GM10847 (cell line): ENCODE results near the gene CDC42BPB.

Experiments
- POLR2A ChIP-seq: IDR thresholded peaks from 2 replicates; pipeline ENCODE4 v1.6.1; 2011; ENCODE audit not compliant: insufficient read length; ENCODE audit errors: extremely low read depth

Gene CDC42BPB

GRCh38 chr14:103020271-103021170, 36.8 kb downstream of the CDC42BPB start:
- TF ChIP-seq POLR2A = no peak

DNA sequence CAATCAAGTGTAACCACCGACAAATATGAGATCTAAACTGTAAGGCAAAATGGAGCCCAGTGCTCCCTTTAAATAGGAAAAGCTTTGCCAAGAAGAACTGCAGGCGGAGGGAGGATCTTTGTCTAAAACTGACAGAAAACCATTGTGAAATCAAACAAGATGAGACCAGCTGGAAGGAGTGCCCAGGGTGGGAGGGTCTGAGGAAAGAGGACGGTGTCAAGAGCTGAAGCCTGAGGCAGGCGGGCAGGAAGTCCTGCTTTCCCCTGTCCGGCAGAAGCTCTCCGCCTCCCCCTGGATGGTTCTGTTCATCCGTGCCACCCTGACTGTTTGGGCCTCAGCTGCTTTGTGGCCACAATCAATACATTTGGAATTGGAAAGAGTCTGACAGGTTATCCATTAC, 37.5 kb downstream of the CDC42BPB start:
- TF ChIP-seq POLR2A = no peak

GRCh38 chr14:103019236-103019635, 38.1 kb downstream of the CDC42BPB start:
- TF ChIP-seq POLR2A = no peak

DNA sequence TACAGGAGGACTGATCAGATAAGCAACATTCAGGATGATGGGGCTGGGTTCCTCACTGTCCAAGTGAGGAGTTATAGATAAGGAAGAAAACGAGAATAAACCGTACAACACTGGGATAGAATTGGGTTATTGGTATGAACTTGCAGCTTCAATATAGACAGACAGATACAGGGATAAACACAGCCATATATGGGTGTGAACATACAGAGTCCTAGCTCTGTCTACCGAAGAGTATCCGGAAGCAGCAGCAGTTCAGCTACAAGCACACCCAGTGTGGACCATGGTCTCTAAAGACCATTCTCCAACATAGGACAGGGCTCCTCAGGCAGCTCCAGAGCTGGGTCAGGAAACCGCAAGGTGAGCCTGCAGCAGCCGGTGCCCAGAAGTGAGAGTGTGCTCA, 40.8 kb downstream of the CDC42BPB start:
- TF ChIP-seq POLR2A = no peak

DNA sequence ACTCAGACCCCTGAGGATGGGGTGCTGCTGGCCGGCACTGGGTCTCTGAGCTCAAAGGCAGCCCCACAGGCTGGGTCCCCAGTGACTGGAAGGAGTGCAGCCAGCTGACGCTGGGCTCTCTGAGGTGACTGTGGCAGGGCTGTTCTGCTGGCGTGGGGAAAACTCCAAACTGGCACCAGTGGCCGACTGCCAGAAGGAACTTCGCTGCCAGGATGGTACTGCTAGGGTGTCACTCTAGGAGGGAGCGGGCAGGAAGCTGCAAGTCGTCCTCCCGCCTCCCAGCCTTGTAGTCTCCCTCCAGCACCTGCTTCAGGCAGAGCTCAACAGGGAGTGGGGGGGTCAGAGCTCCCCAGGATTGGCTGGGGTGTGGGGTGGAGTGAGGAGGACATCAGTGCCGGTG, 41.3 kb downstream of the CDC42BPB start:
- TF ChIP-seq POLR2A = no peak

- TF ChIP-seq POLR2A = no peak
Measured at GRCh38 chr14:103015426-103015825, 41.9 kb downstream of the CDC42BPB start.

DNA sequence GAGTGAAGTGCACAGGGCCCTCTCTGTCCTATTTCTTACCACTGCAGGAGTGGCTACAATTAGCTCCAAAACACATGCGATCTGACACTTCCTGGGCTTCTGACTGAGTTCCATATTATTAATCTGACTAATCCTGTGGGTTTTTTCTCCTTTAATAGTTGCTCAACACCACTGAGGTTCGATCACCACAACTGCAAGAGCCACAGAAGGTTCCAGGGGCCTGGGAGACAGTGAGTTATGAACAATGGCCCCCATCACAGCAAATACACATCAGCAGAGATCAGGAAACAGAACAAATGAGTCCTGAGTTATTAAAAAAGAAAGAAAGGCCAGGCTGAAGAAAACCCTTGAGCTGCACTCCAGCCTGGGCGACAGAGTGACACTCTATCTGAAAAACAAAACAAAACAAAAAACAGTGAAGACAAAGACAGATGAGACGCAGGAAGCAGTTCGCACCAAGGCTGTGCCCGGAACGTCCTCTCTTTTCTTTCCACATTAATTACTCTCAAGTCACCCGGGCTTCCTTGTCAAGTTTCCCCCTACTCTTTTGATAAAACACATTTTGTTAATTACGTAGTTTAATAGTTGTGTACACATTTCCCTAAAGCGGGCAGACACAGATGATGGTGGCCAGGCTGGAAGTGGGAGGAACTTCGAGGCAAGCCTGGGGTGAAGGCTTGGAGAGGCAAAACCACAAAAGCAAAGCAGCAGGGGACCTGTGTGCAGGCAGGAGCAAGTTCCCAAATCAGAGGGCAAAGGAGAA, 42.7 kb downstream of the CDC42BPB start:
- no peak for TF ChIP-seq POLR2A

DNA sequence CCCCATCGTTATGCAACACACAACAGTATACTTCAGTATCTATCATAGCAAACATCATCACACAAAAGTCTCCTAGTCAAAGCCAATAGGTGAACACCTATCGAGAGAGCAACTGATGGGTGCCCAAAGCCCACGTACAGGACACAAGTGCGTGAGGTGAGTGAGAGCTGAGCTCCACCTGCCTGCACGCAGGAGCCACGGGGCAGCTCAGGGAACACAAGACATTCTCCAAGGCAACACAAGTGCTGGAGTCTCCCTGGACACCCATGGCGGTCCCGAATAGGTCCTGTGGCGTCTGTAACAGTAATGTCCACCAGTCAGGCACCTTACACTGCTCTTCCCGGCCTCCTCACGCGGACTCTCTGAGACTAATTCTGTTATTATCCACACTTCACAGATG, 44.3 kb downstream of the CDC42BPB start:
- no peak for TF ChIP-seq POLR2A

GRCh38 chr14:103009559-103009958, 47.8 kb downstream of the CDC42BPB start:
- TF ChIP-seq POLR2A = no peak

DNA sequence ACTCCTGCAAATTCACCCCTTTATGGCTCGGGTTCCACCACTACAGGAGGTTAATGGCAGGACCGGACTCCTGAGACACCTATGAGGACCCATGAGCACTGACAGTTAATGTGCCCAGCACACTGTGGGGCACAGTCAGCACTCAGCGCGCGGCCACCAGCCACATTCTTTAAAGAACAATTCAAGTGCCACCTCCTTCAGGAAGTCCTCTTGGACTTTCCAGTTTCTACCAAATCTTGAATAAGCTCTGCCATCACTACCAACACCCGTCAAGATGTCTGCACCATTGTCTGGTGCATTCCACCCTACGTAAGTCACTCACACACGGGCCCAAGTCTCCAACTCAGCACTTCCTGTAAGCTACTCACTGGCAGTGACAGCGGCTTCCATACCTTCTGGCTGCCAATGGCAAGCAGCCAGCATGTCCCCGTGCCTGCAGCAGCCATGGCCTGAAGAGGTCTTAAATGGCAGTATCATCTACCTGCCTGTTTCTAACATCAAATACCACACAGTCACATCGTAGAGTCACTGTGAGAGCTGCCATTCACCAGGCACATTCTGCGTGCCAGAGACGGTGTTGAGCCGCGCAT, 48.5 kb downstream of the CDC42BPB start:
- no peak for TF ChIP-seq POLR2A

DNA sequence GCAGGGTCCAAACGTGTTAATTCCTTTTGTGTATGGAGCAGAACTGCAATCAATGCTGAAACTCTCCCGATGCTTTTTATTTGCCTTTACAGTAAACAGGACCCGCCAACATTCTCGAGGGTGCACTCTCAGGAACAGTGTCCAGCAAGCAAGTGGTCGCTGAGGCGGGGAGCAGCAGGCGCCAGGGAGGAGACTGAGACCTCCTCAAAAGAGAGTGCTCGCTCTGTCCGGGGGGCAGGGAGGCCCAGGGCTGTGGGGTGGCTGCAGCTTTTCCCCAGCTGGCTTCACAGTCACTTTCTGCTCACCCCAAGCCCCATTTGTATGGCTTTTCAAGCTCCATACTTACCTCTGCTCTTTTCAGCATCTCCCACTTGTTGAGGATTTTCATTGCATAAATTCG, 49.2 kb downstream of the CDC42BPB start:
- no peak for TF ChIP-seq POLR2A

DNA sequence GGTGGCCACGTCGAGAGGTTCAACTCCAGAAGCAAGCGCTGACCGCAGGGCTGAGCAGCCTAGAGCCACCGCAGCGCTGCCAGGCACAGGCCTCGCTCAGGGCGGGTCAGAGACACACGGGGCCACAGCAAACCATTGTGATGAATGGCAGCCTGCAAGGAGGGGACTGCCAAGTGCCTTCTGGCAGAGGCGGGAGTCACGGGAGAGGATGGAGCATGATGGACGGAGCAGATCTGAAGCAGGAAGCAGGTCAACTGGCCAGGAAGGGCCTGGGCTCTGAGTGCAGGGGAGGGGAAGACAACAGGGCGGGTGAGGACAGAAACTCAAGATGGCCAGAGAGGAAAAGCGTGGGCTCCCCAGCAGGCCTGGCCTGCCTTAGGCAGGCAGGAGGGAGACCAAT, 49.8 kb downstream of the CDC42BPB start:
- TF ChIP-seq POLR2A = no peak

DNA sequence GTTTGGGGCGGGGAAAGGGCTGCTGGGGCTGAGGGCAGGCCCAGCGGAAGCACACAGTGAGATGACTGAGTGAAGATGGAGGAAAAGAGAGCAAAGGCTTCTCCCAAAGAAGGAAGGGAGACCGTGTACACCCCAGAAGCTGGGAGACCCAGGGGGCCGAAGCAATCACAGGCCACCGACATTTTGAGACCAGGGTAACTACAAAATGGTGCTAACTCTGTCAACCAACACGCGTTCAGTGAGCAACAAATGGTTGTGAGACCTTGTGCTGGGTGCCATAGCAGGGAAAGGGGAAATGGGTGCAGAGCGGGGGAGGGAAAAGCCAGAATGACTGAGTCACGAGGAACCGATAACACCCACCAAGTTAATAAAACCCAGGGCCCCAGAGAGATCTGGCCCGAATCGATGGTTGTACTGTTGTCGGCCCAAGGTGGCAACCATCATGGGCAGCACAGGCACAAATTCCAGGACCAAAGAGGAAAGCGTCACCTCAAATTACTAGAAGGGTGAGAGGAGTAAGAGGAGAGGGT, 50.3 kb downstream of the CDC42BPB start:
- no peak for TF ChIP-seq POLR2A

DNA sequence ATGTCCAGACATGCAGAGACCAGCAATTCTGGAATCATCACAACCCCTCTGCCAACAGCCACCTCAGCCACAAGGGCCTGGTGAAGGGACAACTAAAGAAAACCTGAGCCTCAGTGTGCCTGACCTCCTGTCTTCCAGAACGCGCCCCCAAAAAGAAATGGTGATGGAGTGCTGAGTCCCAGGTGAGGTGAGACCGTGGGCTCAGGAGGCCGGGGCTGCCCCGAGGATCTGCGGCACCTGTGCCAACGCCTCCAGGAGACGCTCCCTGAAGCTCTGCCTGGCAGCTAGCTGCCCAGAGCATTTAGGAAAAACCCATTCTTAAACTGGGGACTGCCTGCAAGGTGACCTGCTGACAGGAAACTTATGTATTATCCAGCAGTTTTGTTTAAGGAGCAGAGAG, 51.2 kb downstream of the CDC42BPB start:
- no peak for TF ChIP-seq POLR2A

- TF ChIP-seq POLR2A = no peak
Measured at GRCh38 chr14:103003850-103004249, 53.5 kb downstream of the CDC42BPB start.

DNA sequence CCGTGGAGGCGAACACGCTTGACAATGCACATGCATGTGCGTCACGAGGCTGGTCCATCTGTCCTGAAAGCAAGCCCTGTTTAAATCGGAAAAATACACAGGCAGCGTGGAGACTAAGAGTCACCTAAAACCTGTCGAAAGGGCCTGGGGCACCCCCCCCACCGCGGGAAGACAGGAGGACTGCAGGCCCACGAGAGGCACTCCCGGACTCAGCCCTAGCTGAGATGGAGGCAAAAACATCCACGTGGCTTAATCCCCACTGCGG, 54.1 kb downstream of the CDC42BPB start:
- no peak for TF ChIP-seq POLR2A

DNA sequence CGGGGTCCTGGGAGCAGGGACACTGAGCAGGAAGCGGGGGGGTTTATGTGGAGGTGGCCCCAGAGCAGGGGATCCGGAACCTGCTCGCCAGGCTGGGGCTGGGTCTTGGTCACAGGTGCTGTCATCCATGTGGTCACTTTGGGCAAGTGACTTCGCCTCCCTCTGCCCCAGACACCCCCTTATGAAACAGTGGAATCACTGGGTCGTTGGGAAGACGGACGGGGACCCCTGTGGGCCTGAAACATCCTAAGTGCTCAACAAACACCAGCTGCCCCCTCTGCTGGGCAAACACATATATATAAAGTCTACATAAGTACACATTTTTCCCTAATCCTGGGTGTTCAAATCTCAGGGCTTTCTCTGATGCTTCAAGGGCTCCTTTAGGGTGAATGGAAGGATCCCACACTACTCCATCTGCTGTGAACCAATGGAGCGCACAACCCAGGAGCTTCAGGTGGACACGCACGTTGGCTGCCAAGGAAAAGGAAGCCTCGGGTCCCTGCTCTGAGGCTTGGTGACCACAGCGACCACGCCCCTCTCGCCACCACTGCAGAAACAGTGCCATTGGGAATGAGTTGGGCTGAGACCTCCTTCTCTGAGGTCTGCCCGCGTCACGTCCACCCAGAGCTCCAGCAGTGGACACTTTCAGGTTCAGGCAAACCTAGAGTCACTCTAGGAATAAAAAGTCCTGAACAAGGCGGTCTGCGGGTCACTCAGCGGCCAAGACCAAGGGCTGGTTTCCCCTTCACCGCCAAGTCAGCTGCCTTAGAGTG, 54.6 kb downstream of the CDC42BPB start:
- no peak for TF ChIP-seq POLR2A
